K562 (cell line): ENCODE measurements around the gene PMVK. TPM values are rescaled to one million over a fixed set of nuclear protein-coding genes. Genes with fewer than 3 reads are reported as not detected.

Experiments used
- ADNP ChIP-seq: fragments of 200-800 bp; sonication (Bioruptor generic); IDR thresholded peaks from 2 replicates; pipeline ENCODE4 v1.6.1; 2016; ENCODE audit warnings: missing genetic modification characterization, missing compliant biosample characterization
- CBX3 ChIP-seq, 2 experiments: IDR thresholded peaks; 1 replicate in 1 of 2; 2 replicates in 1 of 2; pipeline ENCODE4 v1.6.1; 2012; ENCODE audit warnings: inconsistent platforms in 2 of 2, low read length in 2 of 2, borderline replicate concordance in 1 of 2, control low read depth in 1 of 2
- CBX5 ChIP-seq: IDR thresholded peaks from 2 replicates; pipeline ENCODE4 v1.6.1; 2014; ENCODE audit warnings: low read depth, borderline replicate concordance
- CEBPG ChIP-seq, 3 experiments: fragments of 200-800 bp in 1 of 3; sonication (Bioruptor generic) in 1 of 3; sonication (generic) in 1 of 3; formaldehyde crosslinking in 1 of 3; IDR thresholded peaks in 2 of 3; conservative IDR thresholded peaks in 1 of 3; 2 replicates each; pipeline versions ENCODE4 v1.6.1 to v1.8.0; 2016 to 2022; ENCODE audit warnings: missing compliant biosample characterization in 2 of 3, missing genetic modification characterization in 2 of 3, mild to moderate bottlenecking in 1 of 3, missing genetic modification reagents in 1 of 3
- CXXC5 ChIP-seq: fragments of 250-450 bp; sonication (Bioruptor Pico); IDR thresholded peaks from 2 replicates; pipeline ENCODE4 v1.8.0; 2022; ENCODE audit warnings: inconsistent platforms, mild to moderate bottlenecking, moderate library complexity
- DIDO1 ChIP-seq: fragments of 450-650 bp; IDR thresholded peaks from 2 replicates; pipeline ENCODE4 v1.6.1; 2016; ENCODE audit warnings: low read depth, missing biosample characterization, missing genetic modification characterization
- FOXP1 ChIP-seq: sonication (generic); formaldehyde crosslinking; IDR thresholded peaks from 2 replicates; pipeline ENCODE4 v1.8.0; 2022; ENCODE audit warnings: mild to moderate bottlenecking, missing genetic modification reagents
- GABPA ChIP-seq: fragments of 200-800 bp; sonication (Bioruptor generic); conservative IDR thresholded peaks from 2 replicates; pipeline ENCODE4 v1.6.1; 2016; ENCODE audit warnings: low read depth, missing genetic modification characterization, missing compliant biosample characterization
- GATAD2A ChIP-seq: fragments of 450-650 bp; IDR thresholded peaks from 2 replicates; pipeline ENCODE4 v1.6.1; 2017
- KLF13 ChIP-seq: fragments of 450-650 bp; IDR thresholded peaks from 2 replicates; pipeline ENCODE4 v1.6.1; 2016; ENCODE audit warnings: missing genetic modification characterization, low read depth, mild to moderate bottlenecking, missing compliant biosample characterization, moderate library complexity, borderline replicate concordance
- NUFIP1 ChIP-seq: fragments of 450-650 bp; IDR thresholded peaks from 2 replicates; pipeline ENCODE4 v1.6.1; 2018; ENCODE audit not compliant: partially characterized antibody
- SMAD4 ChIP-seq: fragments of 250-450 bp; sonication (Bioruptor Pico); conservative IDR thresholded peaks from 2 replicates; pipeline ENCODE4 v1.8.0; 2021; ENCODE audit warnings: inconsistent platforms, mild to moderate bottlenecking, moderate library complexity
- SRSF3 ChIP-seq: fragments of 200-400 bp; formaldehyde crosslinking; IDR thresholded peaks from 2 replicates; pipeline ENCODE4 v1.6.1; 2016; ENCODE audit warnings: mild to moderate bottlenecking, low read length, moderate library complexity; ENCODE audit not compliant: insufficient read depth
- TAF15 ChIP-seq: fragments of 200-400 bp; formaldehyde crosslinking; IDR thresholded peaks from 2 replicates; pipeline ENCODE4 v1.6.1; 2017; ENCODE audit warnings: mild to moderate bottlenecking, low read depth, low read length, moderate library complexity
- TCF3 ChIP-seq: sonication (generic); formaldehyde crosslinking; IDR thresholded peaks from 2 replicates; pipeline ENCODE4 v1.4.0; 2020; ENCODE audit warnings: mild to moderate bottlenecking, missing genetic modification reagents
- ZBTB7A ChIP-seq: IDR thresholded peaks from 2 replicates; pipeline ENCODE4 v1.6.1; 2011; ENCODE audit warnings: low read depth, mild to moderate bottlenecking, low read length, moderate library complexity, borderline replicate concordance; ENCODE audit not compliant: control insufficient read depth
- ZNF140 ChIP-seq: fragments of 250-450 bp; sonication (Bioruptor Pico); IDR thresholded peaks from 2 replicates; pipeline ENCODE4 v1.8.0; 2021; ENCODE audit warnings: moderate library complexity, mild to moderate bottlenecking, inconsistent platforms
- ZNF165 ChIP-seq: fragments of 250-450 bp; sonication (Bioruptor Pico); IDR thresholded peaks from 2 replicates; pipeline ENCODE4 v1.4.0; 2020; ENCODE audit warnings: borderline replicate concordance
- ZNF239 ChIP-seq: fragments of 250-450 bp; sonication (Bioruptor Pico); IDR thresholded peaks from 2 replicates; pipeline ENCODE4 v1.4.0; 2020; ENCODE audit warnings: mild to moderate bottlenecking
- polyA plus RNA-seq, 8 experiments: library from polyadenylated mRNA; depleted of rRNA in 4 of 8; stranded (reverse) in 5 of 8; unstranded in 3 of 8; fragments of >200 nt; fragmentation: Nextera tagmentation in 2 of 8; fragmentation: Illumina TruSeq in 1 of 8; extraction: Ambion mirVana in 2 of 8; extraction: Trizol in 1 of 8; gene quantifications; 2 replicates each; pipeline versions ENCODE4 v1.2.1 to v1.2.3, GENCODE V29; 2011 to 2014; ENCODE audit warnings: inconsistent platforms in 1 of 8, missing spikeins in 1 of 8
- total RNA-seq, 7 experiments: library from RNA; depleted of rRNA in 6 of 7; stranded (reverse); fragments of >200 nt in 6 of 7; fragmentation: Illumina TruSeq in 2 of 7; extraction: Trizol in 2 of 7; gene quantifications; 2 replicates each; pipeline versions ENCODE4 v1.2.1 to v1.2.3, GENCODE V29; 2011 to 2021; ENCODE audit warnings: low replicate concordance in 1 of 7
- TF ChIP-seq, protein P1 (sequence below): fragments of 450-650 bp; IDR thresholded peaks from 2 replicates; pipeline ENCODE4 v1.6.1; 2017; ENCODE audit warnings: antibody characterized with exemption, mild to moderate bottlenecking
- TF ChIP-seq, protein P2 (sequence below): sonication (generic); formaldehyde crosslinking; IDR thresholded peaks from 2 replicates; pipeline ENCODE4 v1.8.0; 2022; ENCODE audit warnings: missing genetic modification reagents, mild to moderate bottlenecking, moderate library complexity, borderline replicate concordance
- TF ChIP-seq, protein P3 (sequence below): fragments of 250-450 bp; sonication (Bioruptor Pico); IDR thresholded peaks from 2 replicates; pipeline ENCODE4 v1.8.0; 2021; ENCODE audit warnings: moderate library complexity, mild to moderate bottlenecking, inconsistent platforms

The PMVK gene
- total and polyA plus RNA-seq, 9 of the 15 experiments (the other 6 are each of a cell fraction or from before 2014, with no cell fraction given): 1.1 to 15.3 (median 6.3) TPM

DNA sequence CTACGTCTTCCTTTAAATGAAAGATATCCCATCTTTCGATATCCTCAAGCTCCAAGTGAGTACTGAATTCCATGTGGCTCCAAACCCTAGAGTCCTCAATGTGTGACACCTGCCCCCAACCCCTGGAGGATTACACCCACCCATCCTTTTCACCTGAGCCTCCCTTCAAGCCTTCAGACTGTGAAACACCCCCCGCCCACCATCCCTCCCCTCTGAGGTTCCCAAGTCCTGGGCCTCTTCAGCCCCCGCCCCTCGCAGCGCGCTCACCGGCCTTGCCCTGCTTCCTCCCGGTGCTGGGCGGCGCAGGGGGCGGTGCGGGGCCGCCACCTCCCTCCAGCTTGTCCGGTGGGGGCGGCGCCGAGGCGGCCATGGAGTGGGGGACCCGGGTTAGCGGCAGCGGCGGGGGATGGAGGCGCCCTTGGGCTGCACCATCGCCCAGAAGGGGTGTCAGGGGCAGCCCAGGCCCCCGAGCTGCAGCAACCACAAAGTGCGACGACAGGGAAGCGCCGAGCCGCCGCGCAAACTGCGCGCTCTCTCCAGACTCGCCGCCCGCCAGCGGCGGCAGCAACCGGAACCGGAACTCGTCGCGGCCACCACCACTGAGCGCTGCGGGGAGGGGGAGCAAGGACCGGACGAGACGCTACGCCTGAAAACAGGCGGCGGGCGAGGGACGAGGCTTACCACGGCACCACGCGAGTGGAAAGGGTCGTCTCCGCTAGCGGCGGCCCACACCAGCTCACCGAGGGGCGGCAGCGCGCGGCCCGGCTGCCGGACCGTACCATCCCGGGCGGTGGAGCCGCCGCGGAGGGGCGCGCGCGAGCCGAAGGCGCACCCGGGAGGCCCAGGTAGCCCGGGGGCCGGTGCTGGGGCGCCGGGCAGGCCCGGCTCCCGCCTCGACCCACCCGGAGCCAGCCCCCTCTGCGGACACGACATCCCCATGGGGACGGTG lies 25.0 kb upstream of the PMVK start, which contains the start of gene PYGO2 (continued):
- TF ChIP-seq GABPA (tag) (peak; percentile 98), DIDO1 (no peak), ADNP (tag) (no peak), ZNF165 (CRISPR knock-in tag) (no peak), CEBPG (CRISPR knock-in tag; IDR thresholded peaks at IDR 0.05) (no peak), CEBPG (tag; conservative IDR thresholded peaks at IDR 0.05 in 1 of 2, IDR thresholded peaks at IDR 0.05 in 1 of 2) (no peak), SMAD4 (CRISPR knock-in tag) (peak; percentile 85), ZBTB7A (peak; percentile 93), CBX5 (no peak), NUFIP1 (no peak), TCF3 (CRISPR knock-in tag) (no peak), ZNF140 (no peak), CXXC5 (CRISPR knock-in tag) (peak; percentile 84), FOXP1 (CRISPR knock-in tag) (no peak), KLF13 (tag) (peak; percentile 39), TAF15 (no peak), CBX3 (IDR thresholded peaks at IDR 0.05; ENCODE audit: borderline replicate concordance in 1 of 2, low read length in 2 of 2) (no peak; a peak in 1 of 3 replicates), GATAD2A (no peak), SRSF3 (no peak), ZNF239 (no peak)
- TF ChIP-seq, protein P1, sequence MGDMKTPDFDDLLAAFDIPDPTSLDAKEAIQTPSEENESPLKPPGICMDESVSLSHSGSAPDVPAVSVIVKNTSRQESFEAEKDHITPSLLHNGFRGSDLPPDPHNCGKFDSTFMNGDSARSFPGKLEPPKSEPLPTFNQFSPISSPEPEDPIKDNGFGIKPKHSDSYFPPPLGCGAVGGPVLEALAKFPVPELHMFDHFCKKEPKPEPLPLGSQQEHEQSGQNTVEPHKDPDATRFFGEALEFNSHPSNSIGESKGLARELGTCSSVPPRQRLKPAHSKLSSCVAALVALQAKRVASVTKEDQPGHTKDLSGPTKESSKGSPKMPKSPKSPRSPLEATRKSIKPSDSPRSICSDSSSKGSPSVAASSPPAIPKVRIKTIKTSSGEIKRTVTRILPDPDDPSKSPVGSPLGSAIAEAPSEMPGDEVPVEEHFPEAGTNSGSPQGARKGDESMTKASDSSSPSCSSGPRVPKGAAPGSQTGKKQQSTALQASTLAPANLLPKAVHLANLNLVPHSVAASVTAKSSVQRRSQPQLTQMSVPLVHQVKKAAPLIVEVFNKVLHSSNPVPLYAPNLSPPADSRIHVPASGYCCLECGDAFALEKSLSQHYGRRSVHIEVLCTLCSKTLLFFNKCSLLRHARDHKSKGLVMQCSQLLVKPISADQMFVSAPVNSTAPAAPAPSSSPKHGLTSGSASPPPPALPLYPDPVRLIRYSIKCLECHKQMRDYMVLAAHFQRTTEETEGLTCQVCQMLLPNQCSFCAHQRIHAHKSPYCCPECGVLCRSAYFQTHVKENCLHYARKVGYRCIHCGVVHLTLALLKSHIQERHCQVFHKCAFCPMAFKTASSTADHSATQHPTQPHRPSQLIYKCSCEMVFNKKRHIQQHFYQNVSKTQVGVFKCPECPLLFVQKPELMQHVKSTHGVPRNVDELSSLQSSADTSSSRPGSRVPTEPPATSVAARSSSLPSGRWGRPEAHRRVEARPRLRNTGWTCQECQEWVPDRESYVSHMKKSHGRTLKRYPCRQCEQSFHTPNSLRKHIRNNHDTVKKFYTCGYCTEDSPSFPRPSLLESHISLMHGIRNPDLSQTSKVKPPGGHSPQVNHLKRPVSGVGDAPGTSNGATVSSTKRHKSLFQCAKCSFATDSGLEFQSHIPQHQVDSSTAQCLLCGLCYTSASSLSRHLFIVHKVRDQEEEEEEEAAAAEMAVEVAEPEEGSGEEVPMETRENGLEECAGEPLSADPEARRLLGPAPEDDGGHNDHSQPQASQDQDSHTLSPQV: peak; percentile 61; the same call in 1 of the 2 replicates
- TF ChIP-seq, protein P2, sequence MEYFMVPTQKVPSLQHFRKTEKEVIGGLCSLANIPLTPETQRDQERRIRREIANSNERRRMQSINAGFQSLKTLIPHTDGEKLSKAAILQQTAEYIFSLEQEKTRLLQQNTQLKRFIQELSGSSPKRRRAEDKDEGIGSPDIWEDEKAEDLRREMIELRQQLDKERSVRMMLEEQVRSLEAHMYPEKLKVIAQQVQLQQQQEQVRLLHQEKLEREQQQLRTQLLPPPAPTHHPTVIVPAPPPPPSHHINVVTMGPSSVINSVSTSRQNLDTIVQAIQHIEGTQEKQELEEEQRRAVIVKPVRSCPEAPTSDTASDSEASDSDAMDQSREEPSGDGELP (CRISPR knock-in tag): peak; percentile 78
- TF ChIP-seq, protein P3, sequence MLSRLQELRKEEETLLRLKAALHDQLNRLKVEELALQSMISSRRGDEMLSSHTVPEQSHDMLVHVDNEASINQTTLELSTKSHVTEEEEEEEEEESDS (CRISPR knock-in tag): no peak
